Measurements from ENCODE around the gene FAM221B.

GRCh38 chr9:35767458-35767857 is 61.1 kb downstream of the FAM221B start:
- no peak for TF ChIP-seq CTCF (IDR thresholded peaks at IDR 0.05)
- TF ChIP-seq POLR2A (IDR thresholded peaks at IDR 0.05): no peak

All from Peyer's patch (tissue), 4 donors.